Calu3 (cell line): ENCODE results near the gene BPHL. TPM values are rescaled to one million over a fixed set of nuclear protein-coding genes. Genes with fewer than 3 reads are reported as not detected.

ENCODE experiments used
- BruUV-seq: library from RNA; stranded (reverse); fragments of 400-500 nt; replicated peaks from 2 replicates; lab custom pipeline; 2021; lab: Mats Ljungman, UMichigan
- CTCF ChIA-PET: fragments of 300-600 bp; sonication (Branson Sonifier 250); formaldehyde crosslinking; loops from one replicate; lab custom pipeline; 2022; ENCODE audit warnings: antibody characterized with exemption; lab: Charles Lee
- DNase-seq: peaks from one replicate; pipeline ENCODE4 v3.0.0; 2022
- H3K27ac Mint-ChIP-seq: one replicate; pipeline ENCODE4 v1.8.0; 2022; ENCODE audit warnings: mixed read lengths; ENCODE audit not compliant: unreplicated experiment
- H3K27me3 Mint-ChIP-seq: one replicate; pipeline ENCODE4 v1.8.0; 2022; ENCODE audit warnings: mixed read lengths; ENCODE audit not compliant: unreplicated experiment
- H3K36me3 Mint-ChIP-seq: one replicate; pipeline ENCODE4 v1.8.0; 2022; ENCODE audit warnings: mild to moderate bottlenecking, moderate library complexity, mixed read lengths; ENCODE audit not compliant: insufficient read depth, unreplicated experiment
- H3K4me1 Mint-ChIP-seq: one replicate; pipeline ENCODE4 v1.8.0; 2022; ENCODE audit warnings: mild to moderate bottlenecking, low read depth, mixed read lengths; ENCODE audit not compliant: unreplicated experiment
- H3K4me3 Mint-ChIP-seq: one replicate; pipeline ENCODE4 v1.8.0; 2022; ENCODE audit warnings: mild to moderate bottlenecking, low read depth, moderate library complexity, mixed read lengths; ENCODE audit not compliant: unreplicated experiment
- H3K9me3 Mint-ChIP-seq: one replicate; pipeline ENCODE4 v1.8.0; 2022; ENCODE audit warnings: low read depth, mixed read lengths; ENCODE audit not compliant: unreplicated experiment
- CTCF ChIP-seq: fragments of 200-600 bp; IDR thresholded peaks from one replicate; pipeline ENCODE4 v1.8.0; 2022; ENCODE audit warnings: antibody characterized with exemption; ENCODE audit not compliant: unreplicated experiment
- intact Hi-C: fragments of 100-400 bp; cut with micrococcal nuclease; formaldehyde crosslinking; loops from one replicate; pipeline ENCODE4 v1.10.0; 2022; ENCODE audit not compliant: unreplicated experiment
- total RNA-seq: library from RNA; stranded (reverse); gene quantifications from 2 replicates; pipeline ENCODE4 v1.2.3, GENCODE V29; 2022

The BPHL gene
- total RNA-seq, 1 experiment from 2014 or later = 18.4 TPM

- no peak for TF ChIP-seq CTCF
- Mint-ChIP-seq H3K36me3 (peaks cover 20% of the 10 kb centered on the region), H3K27me3 (no peaks in the 10 kb centered on the region), H3K9me3 (no peaks in the 10 kb centered on the region), H3K27ac (no peak overlapping the region), H3K4me3 (peak overlapping the region; percentile 86), H3K4me1 (peaks cover 6% of the 10 kb centered on the region)
- intact Hi-C loops = no loop called here
- DNase-seq = peak; percentile 5
- CTCF ChIA-PET = interaction anchor here (1.0 kb wide), 1 partner anchor 132 kb away, joined by 4 read pairs; no protein-coding TSS in a partner anchor
- no TSS peak for BruUV-seq
Observed at GRCh38 chr6:3119040-3119723, 671 bp downstream of the BPHL start.

- Mint-ChIP-seq H3K36me3 (peaks cover 20% of the 10 kb centered on the region), H3K4me1 (peaks cover 6% of the 10 kb centered on the region), H3K27ac (no peak overlapping the region), H3K27me3 (no peaks in the 10 kb centered on the region), H3K4me3 (no peak overlapping the region), H3K9me3 (no peaks in the 10 kb centered on the region)
- intact Hi-C loops = no loop called here
- no peak for DNase-seq
- CTCF ChIA-PET = no interaction called here
- no peak for TF ChIP-seq CTCF
- no TSS peak for BruUV-seq
Observed at GRCh38 chr6:3120765-3121089, 2.2 kb downstream of the BPHL start.

GRCh38 chr6:3122823-3123182, 4.3 kb downstream of the BPHL start:
- Mint-ChIP-seq H3K9me3 (no peaks in the 10 kb centered on the region), H3K36me3 (peaks cover 18% of the 10 kb centered on the region), H3K27ac (no peak overlapping the region), H3K27me3 (no peaks in the 10 kb centered on the region), H3K4me1 (peaks cover 3% of the 10 kb centered on the region), H3K4me3 (no peak overlapping the region)
- TF ChIP-seq CTCF = no peak
- BruUV-seq = no TSS peak
- intact Hi-C loops = no loop called here
- CTCF ChIA-PET = no interaction called here
- no peak for DNase-seq

- no peak for TF ChIP-seq CTCF
- no peak overlapping the region for H3K4me3 Mint-ChIP-seq
- H3K9me3 Mint-ChIP-seq = no peaks in the 10 kb centered on the region
- no TSS peak for BruUV-seq
- no peaks in the 10 kb centered on the region for H3K27me3 Mint-ChIP-seq
- intact Hi-C loops = no loop called here
- H3K36me3 Mint-ChIP-seq = no peaks in the 10 kb centered on the region
- DNase-seq = no peak
- H3K4me1 Mint-ChIP-seq = no peaks in the 10 kb centered on the region
- H3K27ac Mint-ChIP-seq = no peak overlapping the region
- CTCF ChIA-PET = no interaction called here
Observed at GRCh38 chr6:3124667-3125066, 6.2 kb downstream of the BPHL start.
